ENCODE results near the gene GFI1B. TPM values are rescaled to one million over a fixed set of nuclear protein-coding genes. Genes with fewer than 3 reads are reported as not detected.

The GFI1B gene
- polyA plus RNA-seq, 1 donor from 2014 or later = not detected

DNA sequence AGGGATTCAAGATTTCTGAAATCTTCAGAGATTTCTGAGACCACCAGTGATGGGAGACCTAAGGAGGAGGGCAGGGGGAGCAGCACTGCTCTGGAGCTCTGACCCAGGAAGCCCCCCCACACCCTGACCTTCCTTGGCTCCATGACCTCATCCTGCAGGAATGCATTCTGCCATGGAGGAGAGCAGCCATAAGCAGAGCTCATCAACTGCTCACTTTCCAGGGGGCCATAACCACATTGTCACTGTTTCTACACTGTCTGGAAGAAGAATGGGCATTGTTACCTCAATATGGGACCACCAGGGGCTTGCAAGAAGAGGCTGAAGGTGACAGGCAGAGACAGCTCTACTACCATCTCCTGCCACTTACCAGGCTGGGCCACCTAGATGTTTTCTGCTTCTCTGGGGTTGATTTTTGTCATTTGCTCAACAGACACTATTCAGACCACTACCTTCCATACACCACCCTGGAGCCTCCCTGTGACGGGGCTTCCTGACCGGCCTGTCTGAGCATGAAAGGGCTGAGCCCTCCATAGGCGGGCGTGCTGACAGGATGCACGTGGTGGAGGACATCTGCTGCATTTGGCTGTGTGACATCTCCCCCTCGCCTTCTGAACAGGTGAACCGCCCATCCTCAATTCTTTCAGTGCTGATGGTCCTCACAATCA lies 31.7 kb upstream of the GFI1B start:
- Histone ChIP-seq H3K9me2 (ENCODE audit: insufficient read depth, low read length) (no peaks in the 10 kb centered on the region), H4K20me1 (ENCODE audit: insufficient read depth) (no peaks in the 10 kb centered on the region), H3K9ac (ENCODE audit: low read length) (no peak overlapping the region), H3K36me3 (ENCODE audit: insufficient read depth, low read length) (no peaks in the 10 kb centered on the region), H3F3A (ENCODE audit: insufficient read depth, low read length, poor library complexity, severe bottlenecking) (no peaks in the 10 kb centered on the region), H3K9me3 (ENCODE audit: low read length) (no peaks in the 10 kb centered on the region), H3K4me2 (ENCODE audit: low read length) (no peak overlapping the region), H2AFZ (ENCODE audit: low read depth, low read length) (no peak overlapping the region), H3K4me3 (ENCODE audit: low read length) (no peak overlapping the region), H3K27me3 (ENCODE audit: insufficient read depth, low read depth, low read length) (no peaks in the 10 kb centered on the region), H3K27ac (ENCODE audit: low read length) (no peak overlapping the region), H3K79me2 (replicated peaks; ENCODE audit: insufficient read depth, low read length) (peaks cover 26% of the 10 kb centered on the region)
- TF ChIP-seq, protein P1, sequence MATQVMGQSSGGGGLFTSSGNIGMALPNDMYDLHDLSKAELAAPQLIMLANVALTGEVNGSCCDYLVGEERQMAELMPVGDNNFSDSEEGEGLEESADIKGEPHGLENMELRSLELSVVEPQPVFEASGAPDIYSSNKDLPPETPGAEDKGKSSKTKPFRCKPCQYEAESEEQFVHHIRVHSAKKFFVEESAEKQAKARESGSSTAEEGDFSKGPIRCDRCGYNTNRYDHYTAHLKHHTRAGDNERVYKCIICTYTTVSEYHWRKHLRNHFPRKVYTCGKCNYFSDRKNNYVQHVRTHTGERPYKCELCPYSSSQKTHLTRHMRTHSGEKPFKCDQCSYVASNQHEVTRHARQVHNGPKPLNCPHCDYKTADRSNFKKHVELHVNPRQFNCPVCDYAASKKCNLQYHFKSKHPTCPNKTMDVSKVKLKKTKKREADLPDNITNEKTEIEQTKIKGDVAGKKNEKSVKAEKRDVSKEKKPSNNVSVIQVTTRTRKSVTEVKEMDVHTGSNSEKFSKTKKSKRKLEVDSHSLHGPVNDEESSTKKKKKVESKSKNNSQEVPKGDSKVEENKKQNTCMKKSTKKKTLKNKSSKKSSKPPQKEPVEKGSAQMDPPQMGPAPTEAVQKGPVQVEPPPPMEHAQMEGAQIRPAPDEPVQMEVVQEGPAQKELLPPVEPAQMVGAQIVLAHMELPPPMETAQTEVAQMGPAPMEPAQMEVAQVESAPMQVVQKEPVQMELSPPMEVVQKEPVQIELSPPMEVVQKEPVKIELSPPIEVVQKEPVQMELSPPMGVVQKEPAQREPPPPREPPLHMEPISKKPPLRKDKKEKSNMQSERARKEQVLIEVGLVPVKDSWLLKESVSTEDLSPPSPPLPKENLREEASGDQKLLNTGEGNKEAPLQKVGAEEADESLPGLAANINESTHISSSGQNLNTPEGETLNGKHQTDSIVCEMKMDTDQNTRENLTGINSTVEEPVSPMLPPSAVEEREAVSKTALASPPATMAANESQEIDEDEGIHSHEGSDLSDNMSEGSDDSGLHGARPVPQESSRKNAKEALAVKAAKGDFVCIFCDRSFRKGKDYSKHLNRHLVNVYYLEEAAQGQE (IDR thresholded peaks at IDR 0.05; ENCODE audit: borderline replicate concordance) = no peak

DNA sequence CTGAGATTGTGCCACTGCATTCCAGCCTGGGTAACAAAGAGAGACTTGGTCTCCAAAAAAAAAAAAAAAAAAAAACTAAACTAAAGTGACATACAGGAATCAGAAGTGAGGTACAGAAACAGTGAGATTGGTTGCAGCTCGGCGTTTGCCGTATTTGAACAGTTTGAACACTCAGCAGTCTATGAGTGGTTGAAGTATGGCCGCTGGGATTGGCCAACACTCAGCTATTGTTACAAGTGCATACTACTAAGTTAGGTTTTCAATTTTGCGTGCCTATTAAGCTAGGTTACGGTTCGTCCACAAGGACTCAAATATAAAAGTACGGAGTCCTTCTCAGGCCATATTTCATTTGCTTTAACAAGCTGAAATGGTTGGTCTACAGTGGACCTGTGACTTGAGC lies 30.7 kb upstream of the GFI1B start:
- Histone ChIP-seq H3K27me3 (ENCODE audit: insufficient read depth, low read depth, low read length) (no peaks in the 10 kb centered on the region), H3K79me2 (replicated peaks; ENCODE audit: insufficient read depth, low read length) (peaks cover 16% of the 10 kb centered on the region), H3K9me2 (ENCODE audit: insufficient read depth, low read length) (no peaks in the 10 kb centered on the region), H3K4me3 (ENCODE audit: low read length) (no peak overlapping the region), H4K20me1 (ENCODE audit: insufficient read depth) (no peaks in the 10 kb centered on the region), H3K36me3 (ENCODE audit: insufficient read depth, low read length) (no peaks in the 10 kb centered on the region), H3K9me3 (ENCODE audit: low read length) (no peaks in the 10 kb centered on the region), H3K4me2 (ENCODE audit: low read length) (no peak overlapping the region), H3K27ac (ENCODE audit: low read length) (no peak overlapping the region), H3K9ac (ENCODE audit: low read length) (no peak overlapping the region), H3F3A (ENCODE audit: insufficient read depth, low read length, poor library complexity, severe bottlenecking) (no peaks in the 10 kb centered on the region), H2AFZ (ENCODE audit: low read depth, low read length) (no peak overlapping the region)
- TF ChIP-seq, protein P1 (IDR thresholded peaks at IDR 0.05; ENCODE audit: borderline replicate concordance) = no peak
- TF ChIP-seq SMC3 (conservative IDR thresholded peaks at IDR 0.05; ENCODE audit: poor library complexity) = no peak
- no peak for TF ChIP-seq TAF1 (IDR thresholded peaks at IDR 0.05; ENCODE audit: low read depth)
- TF ChIP-seq EP300 (conservative IDR thresholded peaks at IDR 0.05; ENCODE audit: poor library complexity, severe bottlenecking) = no peak
- TF ChIP-seq POLR2AphosphoS5 (IDR thresholded peaks at IDR 0.05) = no peak
- no peak for TF ChIP-seq RAD21 (conservative IDR thresholded peaks at IDR 0.05)
- TF ChIP-seq EZH2 (IDR thresholded peaks at IDR 0.05; ENCODE audit: borderline replicate concordance, insufficient read depth, low read length, poor library complexity, severe bottlenecking) = no peak
- TF ChIP-seq, protein P2, sequence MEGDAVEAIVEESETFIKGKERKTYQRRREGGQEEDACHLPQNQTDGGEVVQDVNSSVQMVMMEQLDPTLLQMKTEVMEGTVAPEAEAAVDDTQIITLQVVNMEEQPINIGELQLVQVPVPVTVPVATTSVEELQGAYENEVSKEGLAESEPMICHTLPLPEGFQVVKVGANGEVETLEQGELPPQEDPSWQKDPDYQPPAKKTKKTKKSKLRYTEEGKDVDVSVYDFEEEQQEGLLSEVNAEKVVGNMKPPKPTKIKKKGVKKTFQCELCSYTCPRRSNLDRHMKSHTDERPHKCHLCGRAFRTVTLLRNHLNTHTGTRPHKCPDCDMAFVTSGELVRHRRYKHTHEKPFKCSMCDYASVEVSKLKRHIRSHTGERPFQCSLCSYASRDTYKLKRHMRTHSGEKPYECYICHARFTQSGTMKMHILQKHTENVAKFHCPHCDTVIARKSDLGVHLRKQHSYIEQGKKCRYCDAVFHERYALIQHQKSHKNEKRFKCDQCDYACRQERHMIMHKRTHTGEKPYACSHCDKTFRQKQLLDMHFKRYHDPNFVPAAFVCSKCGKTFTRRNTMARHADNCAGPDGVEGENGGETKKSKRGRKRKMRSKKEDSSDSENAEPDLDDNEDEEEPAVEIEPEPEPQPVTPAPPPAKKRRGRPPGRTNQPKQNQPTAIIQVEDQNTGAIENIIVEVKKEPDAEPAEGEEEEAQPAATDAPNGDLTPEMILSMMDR (IDR thresholded peaks at IDR 0.05; ENCODE audit: poor library complexity, severe bottlenecking) = no peak
- TF ChIP-seq MXI1 (conservative IDR thresholded peaks at IDR 0.05; ENCODE audit: poor library complexity, severe bottlenecking) = no peak
